ENCODE results near the gene MAP1S.

DNA sequence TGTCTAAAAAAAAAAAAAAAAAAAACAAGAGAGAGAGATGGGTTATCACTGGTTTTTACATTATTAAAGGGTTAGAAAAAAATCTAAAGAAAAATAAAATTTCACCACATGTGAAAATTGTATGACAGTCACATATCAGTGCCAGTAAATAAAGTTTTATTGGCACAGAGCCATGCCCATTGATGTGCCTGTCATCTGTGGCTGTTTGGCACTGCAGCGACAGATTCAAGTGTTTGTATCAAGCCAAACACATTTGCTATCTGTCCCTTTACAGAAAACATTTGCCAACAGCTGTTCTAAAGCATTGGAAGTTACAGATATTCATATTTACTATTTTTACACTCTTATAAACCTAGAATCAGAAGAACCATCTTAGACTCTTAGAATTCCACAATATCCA lies 48.3 kb downstream of the MAP1S start:
- TF ChIP-seq CTBP1 (IDR thresholded peaks at IDR 0.05; ENCODE audit: borderline replicate concordance) (no peak), BHLHE40 (IDR thresholded peaks at IDR 0.05; ENCODE audit: borderline replicate concordance) (no peak), SP1 (IDR thresholded peaks at IDR 0.05) (no peak), FOXK2 (IDR thresholded peaks at IDR 0.05) (no peak), HDGF (IDR thresholded peaks at IDR 0.05; ENCODE audit: borderline replicate concordance) (no peak), ELF4 (IDR thresholded peaks at IDR 0.05) (no peak), ARNT (IDR thresholded peaks at IDR 0.05) (no peak), TARDBP (IDR thresholded peaks at IDR 0.05) (no peak), FOXA1 (IDR thresholded peaks at IDR 0.05) (no peak), L3MBTL2 (conservative IDR thresholded peaks at IDR 0.05) (no peak), SUZ12 (IDR thresholded peaks at IDR 0.05) (no peak), NFRKB (IDR thresholded peaks at IDR 0.05) (no peak)
- TF ChIP-seq, protein P1, sequence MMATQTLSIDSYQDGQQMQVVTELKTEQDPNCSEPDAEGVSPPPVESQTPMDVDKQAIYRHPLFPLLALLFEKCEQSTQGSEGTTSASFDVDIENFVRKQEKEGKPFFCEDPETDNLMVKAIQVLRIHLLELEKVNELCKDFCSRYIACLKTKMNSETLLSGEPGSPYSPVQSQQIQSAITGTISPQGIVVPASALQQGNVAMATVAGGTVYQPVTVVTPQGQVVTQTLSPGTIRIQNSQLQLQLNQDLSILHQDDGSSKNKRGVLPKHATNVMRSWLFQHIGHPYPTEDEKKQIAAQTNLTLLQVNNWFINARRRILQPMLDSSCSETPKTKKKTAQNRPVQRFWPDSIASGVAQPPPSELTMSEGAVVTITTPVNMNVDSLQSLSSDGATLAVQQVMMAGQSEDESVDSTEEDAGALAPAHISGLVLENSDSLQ (IDR thresholded peaks at IDR 0.05), result no peak

Measured in HEK293T (cell line).